ENCODE measurements around the gene PDE9A. TPM values are rescaled to one million over a fixed set of nuclear protein-coding genes. Genes with fewer than 3 reads are reported as not detected.
"Not testable (repeated sequence)": the region's sequence is repeated elsewhere in the genome, so short reads cannot be mapped to it uniquely, and the experiment has no call there.

The PDE9A gene
- total RNA-seq, 1 donor from 2014 or later, result 58.7 TPM

DNA sequence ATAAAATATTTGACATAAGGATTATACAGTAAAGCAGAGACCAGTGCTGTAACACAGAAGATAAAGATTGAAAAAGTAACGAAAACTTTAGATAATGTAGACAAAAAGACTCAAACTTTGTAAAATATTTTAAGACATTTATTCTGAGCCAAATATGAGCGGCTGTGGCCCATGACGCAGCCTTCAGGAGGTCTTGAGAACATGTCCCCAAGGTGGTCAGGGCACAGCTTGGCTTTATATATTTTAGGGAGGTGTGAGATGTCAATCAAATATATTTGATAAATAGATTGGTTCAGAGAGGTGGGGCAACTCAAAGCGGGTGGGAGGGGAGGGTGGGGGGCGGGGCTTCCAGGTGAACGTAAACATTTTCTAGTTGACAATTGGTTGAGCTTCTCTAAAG, 144.7 kb downstream of the PDE9A start:
- H3K9me3 Mint-ChIP-seq (ENCODE audit: unreplicated experiment), result peaks cover 6% of the 10 kb centered on the region
- H3K36me3 Mint-ChIP-seq (ENCODE audit: unreplicated experiment), result no peaks in the 10 kb centered on the region
- no peaks in the 10 kb centered on the region for H3K4me1 Mint-ChIP-seq (ENCODE audit: low read depth, unreplicated experiment)
- H3K27ac Mint-ChIP-seq (ENCODE audit: unreplicated experiment), result no peak overlapping the region
- peaks cover 5% of the 10 kb centered on the region for H3K27me3 Mint-ChIP-seq (ENCODE audit: unreplicated experiment)
- TF ChIP-seq, protein P1, sequence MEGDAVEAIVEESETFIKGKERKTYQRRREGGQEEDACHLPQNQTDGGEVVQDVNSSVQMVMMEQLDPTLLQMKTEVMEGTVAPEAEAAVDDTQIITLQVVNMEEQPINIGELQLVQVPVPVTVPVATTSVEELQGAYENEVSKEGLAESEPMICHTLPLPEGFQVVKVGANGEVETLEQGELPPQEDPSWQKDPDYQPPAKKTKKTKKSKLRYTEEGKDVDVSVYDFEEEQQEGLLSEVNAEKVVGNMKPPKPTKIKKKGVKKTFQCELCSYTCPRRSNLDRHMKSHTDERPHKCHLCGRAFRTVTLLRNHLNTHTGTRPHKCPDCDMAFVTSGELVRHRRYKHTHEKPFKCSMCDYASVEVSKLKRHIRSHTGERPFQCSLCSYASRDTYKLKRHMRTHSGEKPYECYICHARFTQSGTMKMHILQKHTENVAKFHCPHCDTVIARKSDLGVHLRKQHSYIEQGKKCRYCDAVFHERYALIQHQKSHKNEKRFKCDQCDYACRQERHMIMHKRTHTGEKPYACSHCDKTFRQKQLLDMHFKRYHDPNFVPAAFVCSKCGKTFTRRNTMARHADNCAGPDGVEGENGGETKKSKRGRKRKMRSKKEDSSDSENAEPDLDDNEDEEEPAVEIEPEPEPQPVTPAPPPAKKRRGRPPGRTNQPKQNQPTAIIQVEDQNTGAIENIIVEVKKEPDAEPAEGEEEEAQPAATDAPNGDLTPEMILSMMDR (IDR thresholded peaks at IDR 0.05; ENCODE audit: partially characterized antibody, unreplicated experiment), result no peak
- no peak for DNase-seq
- no peak overlapping the region for H3K4me3 Mint-ChIP-seq (ENCODE audit: unreplicated experiment)

DNA sequence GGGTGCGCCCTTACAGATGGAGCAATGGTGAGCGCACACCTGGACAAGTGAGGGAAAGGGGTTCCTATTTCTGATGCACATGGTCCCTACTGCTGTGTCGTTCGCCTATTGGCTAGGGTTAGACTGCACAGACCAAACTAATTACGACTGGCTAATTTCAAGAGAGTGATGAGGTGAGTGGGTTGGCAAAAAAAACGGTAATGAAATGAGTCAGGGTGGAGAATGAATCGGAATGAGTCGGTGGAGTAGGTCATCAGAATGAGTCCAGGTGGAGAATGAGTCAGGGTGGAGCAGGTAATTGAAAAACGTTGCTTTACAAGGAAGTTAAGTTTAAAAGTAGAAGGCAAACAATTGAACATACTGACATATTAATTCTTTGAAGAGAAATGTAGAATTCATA, 146.1 kb downstream of the PDE9A start:
- Mint-ChIP-seq H3K27ac (ENCODE audit: unreplicated experiment) (no peak overlapping the region), H3K4me3 (ENCODE audit: unreplicated experiment) (no peak overlapping the region), H3K36me3 (ENCODE audit: unreplicated experiment) (no peaks in the 10 kb centered on the region), H3K4me1 (ENCODE audit: low read depth, unreplicated experiment) (no peaks in the 10 kb centered on the region), H3K9me3 (ENCODE audit: unreplicated experiment) (peaks cover 6% of the 10 kb centered on the region), H3K27me3 (ENCODE audit: unreplicated experiment) (peaks cover 5% of the 10 kb centered on the region)
- no peak for DNase-seq
- TF ChIP-seq, protein P1 (IDR thresholded peaks at IDR 0.05; ENCODE audit: partially characterized antibody, unreplicated experiment), result no peak

DNA sequence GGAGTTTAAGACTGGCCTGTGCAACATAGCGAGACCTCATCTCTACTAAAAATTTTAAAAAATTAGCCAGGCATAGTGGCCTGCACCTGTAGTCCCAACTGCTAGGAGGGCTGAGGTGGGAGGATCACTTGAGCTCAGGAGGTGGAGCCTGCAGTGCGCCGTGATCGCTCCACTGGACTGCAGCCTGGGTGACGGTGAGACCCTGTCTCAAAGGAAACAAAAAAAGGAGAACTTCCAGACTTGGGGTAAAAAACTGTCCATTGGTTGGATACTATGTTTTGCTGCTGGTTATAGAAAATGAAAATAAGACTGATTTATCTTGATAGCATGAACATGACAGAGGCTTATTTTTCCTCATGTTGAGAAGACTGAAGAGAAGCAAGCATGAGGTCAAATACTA, 146.5 kb downstream of the PDE9A start:
- Mint-ChIP-seq H3K9me3 (ENCODE audit: unreplicated experiment) (peaks cover 5% of the 10 kb centered on the region), H3K36me3 (ENCODE audit: unreplicated experiment) (no peaks in the 10 kb centered on the region), H3K4me1 (ENCODE audit: low read depth, unreplicated experiment) (no peaks in the 10 kb centered on the region), H3K4me3 (ENCODE audit: unreplicated experiment) (no peak overlapping the region), H3K27ac (ENCODE audit: unreplicated experiment) (no peak overlapping the region), H3K27me3 (ENCODE audit: unreplicated experiment) (peaks cover 5% of the 10 kb centered on the region)
- TF ChIP-seq, protein P1 (IDR thresholded peaks at IDR 0.05; ENCODE audit: partially characterized antibody, unreplicated experiment), result no peak
- DNase-seq, result no peak

DNA sequence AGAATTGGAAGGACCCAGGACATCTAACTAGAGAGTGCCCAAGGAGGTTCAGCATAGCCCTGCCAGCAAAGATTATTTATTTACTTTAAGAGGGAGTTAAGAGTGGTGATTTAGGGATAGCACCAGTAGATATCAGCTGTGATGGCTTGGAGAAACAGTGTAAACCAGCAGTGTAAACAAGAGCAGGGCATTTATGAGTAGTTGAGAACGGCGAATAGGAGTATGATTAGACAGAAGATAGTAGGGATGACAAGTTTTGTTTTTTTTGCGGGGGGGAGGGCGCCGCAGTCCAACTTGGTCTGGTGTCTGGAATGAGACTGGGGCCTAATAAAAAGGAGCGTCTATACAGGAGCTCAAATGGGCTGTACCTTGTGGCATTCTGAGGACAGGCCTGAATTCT, 148.2 kb downstream of the PDE9A start:
- H3K4me3 Mint-ChIP-seq (ENCODE audit: unreplicated experiment); H3K27me3 Mint-ChIP-seq (ENCODE audit: unreplicated experiment); H3K4me1 Mint-ChIP-seq (ENCODE audit: low read depth, unreplicated experiment); H3K36me3 Mint-ChIP-seq (ENCODE audit: unreplicated experiment); H3K27ac Mint-ChIP-seq (ENCODE audit: unreplicated experiment); H3K9me3 Mint-ChIP-seq (ENCODE audit: unreplicated experiment); DNase-seq: not testable (repeated sequence)

DNA sequence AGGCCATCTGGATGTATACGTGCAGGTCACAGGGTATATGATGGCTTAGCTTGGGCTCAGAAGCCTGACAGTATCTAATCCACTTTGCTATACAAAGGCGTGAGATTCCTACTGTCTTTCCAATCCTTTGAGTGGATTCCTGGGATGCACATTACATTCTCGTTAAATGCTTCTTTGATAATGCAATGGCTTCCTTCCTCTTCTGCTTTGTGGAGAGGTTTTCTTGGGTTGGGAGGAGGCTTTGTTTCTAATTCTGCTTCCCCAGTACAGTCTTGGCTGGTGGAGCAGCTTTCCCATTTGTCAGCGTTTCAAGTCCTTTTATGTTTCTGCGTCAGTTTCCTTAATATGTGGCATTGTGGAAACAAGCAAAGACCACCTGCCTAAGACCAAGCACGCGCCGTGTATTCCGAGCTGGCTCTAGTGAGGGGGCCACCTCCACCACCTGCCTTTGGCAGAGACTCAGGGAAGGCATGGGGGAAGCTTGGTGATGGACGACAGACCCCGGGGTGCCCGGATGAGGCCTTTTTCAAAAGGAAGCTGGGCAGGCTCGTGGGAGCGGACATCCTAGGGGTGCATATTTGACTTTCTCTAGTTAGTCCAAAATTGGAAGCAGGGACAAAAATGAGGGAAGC, 153.2 kb downstream of the PDE9A start:
- DNase-seq, result no peak
- TF ChIP-seq, protein P1 (IDR thresholded peaks at IDR 0.05; ENCODE audit: partially characterized antibody, unreplicated experiment), result no peak
- H3K4me3 Mint-ChIP-seq (ENCODE audit: unreplicated experiment), result no peak overlapping the region
- H3K36me3 Mint-ChIP-seq (ENCODE audit: unreplicated experiment), result no peaks in the 10 kb centered on the region
- no peak overlapping the region for H3K27ac Mint-ChIP-seq (ENCODE audit: unreplicated experiment)
- H3K4me1 Mint-ChIP-seq (ENCODE audit: low read depth, unreplicated experiment), result peaks cover 13% of the 10 kb centered on the region
- H3K9me3 Mint-ChIP-seq (ENCODE audit: unreplicated experiment), result no peaks in the 10 kb centered on the region
- no peaks in the 10 kb centered on the region for H3K27me3 Mint-ChIP-seq (ENCODE audit: unreplicated experiment)

DNA sequence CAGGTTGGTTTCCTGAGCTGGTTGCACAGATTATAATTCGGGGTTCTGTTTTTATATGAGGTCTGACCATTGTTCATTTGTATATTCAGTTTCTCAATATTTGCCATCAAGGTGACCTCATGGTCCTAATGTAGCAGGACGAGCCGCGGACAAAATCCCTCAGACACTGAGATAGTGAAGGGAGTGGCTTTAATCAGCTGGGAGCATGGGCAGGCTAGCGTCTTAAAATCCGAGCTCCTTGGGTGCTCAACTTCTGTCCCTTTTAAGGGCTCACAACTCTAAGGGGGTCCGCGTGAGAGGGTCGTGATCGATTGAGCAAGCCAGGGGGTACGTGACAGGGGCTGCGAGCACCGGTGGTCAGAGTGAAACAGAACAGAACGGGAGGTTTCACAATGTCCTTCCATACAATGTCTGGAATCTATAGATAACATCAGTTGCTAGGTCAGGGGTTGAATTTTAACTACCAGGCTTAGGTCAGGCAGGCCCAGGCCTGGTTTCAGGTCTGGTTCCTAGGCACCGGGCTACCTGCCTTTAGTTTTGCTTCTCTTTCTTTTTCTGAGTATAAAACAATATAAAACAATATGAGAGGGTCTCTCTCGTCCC, 154.0 kb downstream of the PDE9A start:
- H3K27ac Mint-ChIP-seq (ENCODE audit: unreplicated experiment); H3K27me3 Mint-ChIP-seq (ENCODE audit: unreplicated experiment); H3K36me3 Mint-ChIP-seq (ENCODE audit: unreplicated experiment); DNase-seq; H3K9me3 Mint-ChIP-seq (ENCODE audit: unreplicated experiment); H3K4me3 Mint-ChIP-seq (ENCODE audit: unreplicated experiment): not testable (repeated sequence)
- H3K4me1 Mint-ChIP-seq (ENCODE audit: low read depth, unreplicated experiment), result peaks cover 13% of the 10 kb centered on the region

Measured in glutamatergic neuron (in vitro differentiated cells).